Activated CD4-positive, alpha-beta T cell treated with anti-CD3 and anti-CD28 coated beads for 36 hours (primary cell): Measurements from ENCODE around the gene DIS3L. TPM values are rescaled to one million over a fixed set of nuclear protein-coding genes. Genes with fewer than 3 reads are reported as not detected.

Experiments used
- ATAC-seq: fragments of 200-7000 bp; cut with Tn5 transposase; one replicate; pipeline ENCODE4 v1.10.0; 2021; ENCODE audit warnings: mild to moderate bottlenecking, moderate library complexity
- CTCF ChIA-PET: fragments of 350-600 bp; sonication (Branson Sonifier 250); formaldehyde crosslinking; loops from one replicate; lab custom pipeline; 2021; ENCODE audit warnings: antibody characterized with exemption; lab: Charles Lee
- POLR2A ChIA-PET: fragments of 350-600 bp; sonication (Branson Sonifier 250); formaldehyde crosslinking; loops from one replicate; lab custom pipeline; 2021; ENCODE audit warnings: antibody characterized with exemption, inconsistent platforms; lab: Charles Lee
- DNase-seq: peaks from one replicate; pipeline ENCODE4 v3.0.0-alpha.2; 2020
- H3K27ac Mint-ChIP-seq: one replicate; pipeline ENCODE4 v1.8.0; 2021; ENCODE audit warnings: mixed read lengths
- H3K27me3 Mint-ChIP-seq: one replicate; pipeline ENCODE4 v1.8.0; 2021; ENCODE audit warnings: mixed read lengths
- H3K36me3 Mint-ChIP-seq: one replicate; pipeline ENCODE4 v1.8.0; 2021; ENCODE audit warnings: low read depth, mixed read lengths
- H3K4me1 Mint-ChIP-seq: one replicate; pipeline ENCODE4 v1.8.0; 2021; ENCODE audit warnings: mixed read lengths
- H3K4me3 Mint-ChIP-seq: one replicate; pipeline ENCODE4 v1.8.0; 2021; ENCODE audit warnings: mild to moderate bottlenecking, moderate library complexity, mixed read lengths
- H3K9me3 Mint-ChIP-seq: one replicate; pipeline ENCODE4 v1.8.0; 2021; ENCODE audit warnings: low read depth, mixed read lengths
- intact Hi-C, 2 experiments: fragments of 100-400 bp; cut with DNase I in 1 of 2; cut with micrococcal nuclease in 1 of 2; formaldehyde crosslinking; loops; one replicate each; pipeline versions ENCODE4 v1.14.2 to v1.15.1; 2022 to 2024; cut with DNase I, micrococcal nuclease
- total RNA-seq, 2 experiments: library from RNA; stranded (reverse); gene quantifications; one replicate each; pipeline ENCODE4 v1.2.3, GENCODE V29; 2021

DIS3L gene
- total RNA-seq, 2 experiments from 2014 or later = 24.6 to 25.9 TPM

DNA sequence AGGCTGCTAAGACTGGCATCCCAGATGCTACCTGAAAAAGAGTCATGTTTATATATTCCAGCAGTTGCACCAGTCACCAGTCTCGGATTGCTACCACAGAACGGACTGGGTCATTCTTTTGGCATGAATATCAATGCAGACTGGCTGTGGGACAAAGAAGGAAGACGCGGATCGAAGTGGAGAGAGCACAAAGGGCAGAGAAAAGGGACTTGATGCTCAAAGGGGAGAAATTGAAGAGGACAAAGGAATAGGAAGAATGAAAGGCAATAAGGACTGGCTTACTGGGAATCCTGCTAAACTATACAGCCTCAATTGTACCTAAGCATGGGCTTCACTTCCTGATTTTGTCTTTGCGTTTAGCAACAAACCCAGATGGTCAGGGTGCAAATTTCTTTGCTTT, 15.3 kb upstream of the DIS3L start:
- Mint-ChIP-seq H3K36me3 (no peaks in the 10 kb centered on the region), H3K27ac (no peak overlapping the region), H3K4me3 (no peak overlapping the region), H3K4me1 (no peaks in the 10 kb centered on the region), H3K9me3 (no peaks in the 10 kb centered on the region), H3K27me3 (no peaks in the 10 kb centered on the region)
- no peak for ATAC-seq
- intact Hi-C loops = no loop called here
- CTCF ChIA-PET = interaction anchor here (0.5 kb wide), 1 partner anchor 11 kb away, joined by 5 read pairs; no protein-coding TSS in a partner anchor
- POLR2A ChIA-PET = no interaction called here
- DNase-seq = no peak

DNA sequence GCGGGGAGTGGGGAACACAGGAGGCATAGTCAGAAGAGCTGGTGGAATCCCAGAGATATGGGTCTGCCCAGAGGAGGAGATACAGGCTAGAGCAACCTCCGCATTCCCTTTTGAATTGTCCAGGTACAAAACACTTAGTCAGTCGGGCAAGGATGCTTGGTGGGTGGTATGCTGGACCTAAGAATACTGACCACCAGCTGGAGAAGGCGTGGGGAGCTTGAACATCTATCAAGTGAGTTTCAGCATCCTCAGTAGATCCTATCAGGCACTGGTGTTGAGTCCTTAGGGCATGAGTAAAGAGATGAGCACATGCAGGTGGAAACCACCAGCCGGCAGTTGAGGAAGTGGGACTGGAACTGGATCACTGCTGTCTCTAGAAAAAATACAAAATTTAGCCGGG, 14.7 kb upstream of the DIS3L start:
- POLR2A ChIA-PET = no interaction called here
- no peak for DNase-seq
- ATAC-seq = no peak
- H3K27ac Mint-ChIP-seq = no peak overlapping the region
- H3K36me3 Mint-ChIP-seq = no peaks in the 10 kb centered on the region
- H3K4me3 Mint-ChIP-seq = no peak overlapping the region
- intact Hi-C loops = no loop called here
- no peaks in the 10 kb centered on the region for H3K27me3 Mint-ChIP-seq
- no peaks in the 10 kb centered on the region for H3K4me1 Mint-ChIP-seq
- no peaks in the 10 kb centered on the region for H3K9me3 Mint-ChIP-seq
- CTCF ChIA-PET = interaction anchor here (0.5 to 0.8 kb wide), 2 partner anchors 11 to 197 kb away, joined by 3 to 5 read pairs; no protein-coding TSS in a partner anchor

DNA sequence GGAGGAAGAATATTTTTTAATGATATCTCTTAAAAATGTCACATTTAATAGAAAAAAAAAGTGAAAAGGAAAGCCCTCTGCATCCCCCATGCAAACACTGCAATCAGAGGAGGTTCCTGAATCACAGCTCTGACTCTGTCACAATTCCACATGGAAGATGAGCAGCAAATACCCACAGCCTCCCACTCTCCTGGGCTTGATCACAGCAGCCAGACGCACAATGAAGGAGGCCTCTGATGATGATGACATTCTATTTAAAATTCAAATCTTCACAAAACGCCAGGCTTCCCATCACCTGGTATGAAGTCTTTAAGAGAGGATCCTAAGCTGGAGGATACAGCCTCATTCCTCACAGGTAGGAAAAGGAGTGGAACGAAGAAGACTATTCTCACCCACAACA, 9.1 kb upstream of the DIS3L start:
- no peaks in the 10 kb centered on the region for H3K27me3 Mint-ChIP-seq
- ChIA-PET CTCF (interaction anchor here (0.7 to 0.9 kb wide), 3 partner anchors 11 to 651 kb away, joined by 3 to 4 read pairs (median 3); no protein-coding TSS in a partner anchor), POLR2A (no interaction called here)

DNA sequence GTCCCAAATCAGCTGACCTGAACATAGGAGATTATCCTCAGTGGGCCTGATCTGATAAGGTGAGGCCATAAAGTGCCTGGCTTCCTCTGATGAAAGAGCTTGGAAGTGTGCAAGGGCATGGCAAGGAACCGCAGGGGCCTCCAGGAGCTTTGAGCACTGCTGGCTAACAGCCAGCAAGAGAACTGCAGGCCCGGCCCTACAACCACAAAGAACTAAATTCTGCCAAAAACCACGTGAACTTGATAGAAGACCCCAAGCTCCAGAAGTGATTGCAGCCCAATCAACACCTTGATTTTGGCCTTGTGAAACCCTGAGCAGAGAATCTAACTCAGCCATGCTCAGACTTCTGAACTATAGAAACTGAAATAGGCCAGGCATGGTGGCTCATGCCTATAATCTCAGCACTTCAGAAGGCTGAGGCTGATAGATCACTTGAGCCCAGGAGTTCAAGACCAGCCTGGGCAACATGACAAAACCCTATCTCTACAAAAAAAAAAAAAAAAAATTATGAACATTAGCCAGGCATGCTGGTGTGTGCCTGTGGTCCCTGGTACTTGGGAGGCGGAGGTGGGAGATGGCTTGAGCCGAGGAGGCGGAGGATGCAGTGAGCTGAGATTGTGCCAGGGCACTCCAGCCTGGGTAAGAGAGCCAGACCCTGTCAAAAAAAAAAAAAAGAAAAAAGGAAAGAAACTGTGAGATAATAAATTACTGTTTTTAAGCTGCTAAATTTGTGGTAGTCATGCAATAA, 7.7 kb upstream of the DIS3L start:
- Mint-ChIP-seq H3K4me1 (peaks cover 10% of the 10 kb centered on the region), H3K27me3 (no peaks in the 10 kb centered on the region), H3K4me3 (no peak overlapping the region), H3K27ac (no peak overlapping the region), H3K36me3 (no peaks in the 10 kb centered on the region), H3K9me3 (no peaks in the 10 kb centered on the region)
- DNase-seq (no peak), ATAC-seq (no peak)
- ChIA-PET POLR2A (no interaction called here), CTCF (interaction anchor here (0.6 to 0.7 kb wide), 2 partner anchors 9 to 66 kb away, joined by 3 read pairs; no protein-coding TSS in a partner anchor)
- intact Hi-C loops = loop anchor here in 1 of 2 experiments (2.0 kb wide), 1 partner anchor 647 kb away; no protein-coding TSS in a partner anchor

More for the DNA sequence above, 9.1 kb upstream of the DIS3L start:
- no peak overlapping the region for H3K4me3 Mint-ChIP-seq
- H3K4me1 Mint-ChIP-seq = peaks cover 3% of the 10 kb centered on the region
- ATAC-seq = no peak
- intact Hi-C loops = no loop called here
- no peak for DNase-seq
- no peaks in the 10 kb centered on the region for H3K36me3 Mint-ChIP-seq
- H3K9me3 Mint-ChIP-seq = no peaks in the 10 kb centered on the region
- H3K27ac Mint-ChIP-seq = no peak overlapping the region

DNA sequence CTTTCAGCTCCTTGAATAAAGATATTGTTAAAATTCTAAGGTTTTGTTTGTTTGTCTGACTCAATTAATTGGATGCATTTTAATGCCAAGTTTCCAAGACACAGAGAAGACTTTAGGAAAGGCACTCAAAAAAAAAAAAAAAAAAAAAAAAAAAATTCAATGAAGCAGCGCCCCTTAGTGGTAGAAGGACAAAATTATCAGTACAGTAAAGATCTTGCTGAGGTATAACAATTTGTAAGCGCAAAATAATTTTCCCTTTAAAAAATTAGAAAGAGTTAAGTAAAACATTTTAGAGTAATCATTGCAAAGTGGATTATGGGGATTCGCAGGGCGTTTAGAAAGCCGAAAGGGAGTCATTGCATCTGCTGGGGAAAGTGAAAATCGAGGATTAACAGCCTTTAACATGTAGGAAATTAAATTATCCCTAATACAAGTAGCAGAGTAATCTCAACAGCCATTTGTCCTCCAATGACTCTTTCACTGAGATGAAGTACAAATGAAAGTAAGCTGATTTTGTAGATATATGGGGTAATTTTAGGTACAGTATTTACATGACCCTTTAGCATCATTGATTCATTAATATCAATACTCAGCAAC, 5.8 kb upstream of the DIS3L start:
- ChIA-PET POLR2A (no interaction called here), CTCF (interaction anchor here (0.5 to 1.4 kb wide), 14 partner anchors 9 to 1724 kb away, joined by 3 to 5 read pairs (median 3); partner anchors contain the start of gene MEGF11)
- no peak for DNase-seq
- no peak for ATAC-seq
- Mint-ChIP-seq H3K9me3 (no peaks in the 10 kb centered on the region), H3K27me3 (no peaks in the 10 kb centered on the region), H3K36me3 (no peaks in the 10 kb centered on the region), H3K27ac (no peak overlapping the region), H3K4me3 (no peak overlapping the region), H3K4me1 (peaks cover 25% of the 10 kb centered on the region)
- intact Hi-C loops = loop anchor here in 1 of 2 experiments (1.0 to 2.0 kb wide), 2 partner anchors 35 to 649 kb away; no protein-coding TSS in a partner anchor

DNA sequence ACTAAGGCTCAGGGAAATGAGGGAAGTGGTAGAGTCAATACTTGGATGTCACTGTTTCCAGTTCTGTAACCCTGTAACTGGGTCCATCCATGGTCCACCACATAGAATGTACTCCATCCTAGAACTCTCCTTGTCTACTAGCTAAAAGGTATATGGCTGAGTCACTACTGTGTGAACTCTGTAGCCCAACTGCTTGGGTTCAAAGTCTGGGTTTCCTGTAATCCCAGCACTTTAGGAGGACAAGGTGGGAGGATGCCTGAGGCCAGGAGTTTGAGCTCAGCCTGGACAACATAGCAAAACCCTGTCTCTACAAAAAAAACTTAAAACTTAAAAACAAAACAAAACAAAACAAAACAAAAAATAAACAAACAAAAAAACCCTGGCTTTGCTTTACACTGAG, 5.3 kb upstream of the DIS3L start:
- Mint-ChIP-seq H3K9me3 (no peaks in the 10 kb centered on the region), H3K36me3 (no peaks in the 10 kb centered on the region), H3K27ac (no peak overlapping the region), H3K27me3 (no peaks in the 10 kb centered on the region), H3K4me3 (no peak overlapping the region), H3K4me1 (peaks cover 26% of the 10 kb centered on the region)
- ChIA-PET POLR2A (no interaction called here), CTCF (interaction anchor here (0.5 to 1.4 kb wide), 6 partner anchors 9 to 1725 kb away, joined by 3 to 8 read pairs (median 4); no protein-coding TSS in a partner anchor)
- intact Hi-C loops = no loop called here
- ATAC-seq (no peak), DNase-seq (no peak)

DNA sequence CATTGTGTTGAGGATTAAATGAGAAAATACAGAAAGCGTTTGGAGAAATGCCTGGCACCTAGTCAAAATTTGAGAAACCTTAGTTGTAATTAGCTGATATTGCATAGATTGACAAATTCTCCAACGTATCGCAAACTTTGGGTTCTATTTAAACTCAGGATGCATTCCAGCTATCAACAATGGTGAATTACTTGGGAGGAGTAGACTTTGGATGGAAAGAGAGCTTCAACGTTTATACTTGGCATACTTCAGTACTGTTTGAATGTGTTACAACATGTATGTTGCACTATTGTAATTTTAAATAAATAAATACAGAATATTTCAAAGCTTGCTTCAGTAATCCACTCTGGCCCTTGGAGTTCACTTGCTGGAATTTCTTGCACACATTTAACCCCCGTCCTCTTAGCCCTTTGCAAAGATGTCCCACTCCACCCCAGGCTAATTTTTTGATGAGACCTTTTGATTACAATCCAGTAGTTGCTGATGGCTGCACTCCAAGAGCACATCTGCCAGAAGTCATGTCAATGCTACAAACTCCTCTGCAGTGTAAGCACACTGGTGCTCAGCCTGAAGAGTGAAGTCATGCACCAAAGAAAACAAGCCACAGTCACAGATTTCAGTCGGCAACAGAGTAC, 4.7 kb upstream of the DIS3L start:
- Mint-ChIP-seq H3K27ac (no peak overlapping the region), H3K9me3 (no peaks in the 10 kb centered on the region), H3K4me3 (no peak overlapping the region), H3K4me1 (peaks cover 26% of the 10 kb centered on the region), H3K27me3 (no peaks in the 10 kb centered on the region), H3K36me3 (no peaks in the 10 kb centered on the region)
- DNase-seq (no peak), ATAC-seq (no peak)
- POLR2A ChIA-PET = no interaction called here
- CTCF ChIA-PET = interaction anchor here (0.7 to 1.4 kb wide), 6 partner anchors 8 to 185 kb away, joined by 3 to 8 read pairs (median 4); no protein-coding TSS in a partner anchor
- intact Hi-C loops = no loop called here

DNA sequence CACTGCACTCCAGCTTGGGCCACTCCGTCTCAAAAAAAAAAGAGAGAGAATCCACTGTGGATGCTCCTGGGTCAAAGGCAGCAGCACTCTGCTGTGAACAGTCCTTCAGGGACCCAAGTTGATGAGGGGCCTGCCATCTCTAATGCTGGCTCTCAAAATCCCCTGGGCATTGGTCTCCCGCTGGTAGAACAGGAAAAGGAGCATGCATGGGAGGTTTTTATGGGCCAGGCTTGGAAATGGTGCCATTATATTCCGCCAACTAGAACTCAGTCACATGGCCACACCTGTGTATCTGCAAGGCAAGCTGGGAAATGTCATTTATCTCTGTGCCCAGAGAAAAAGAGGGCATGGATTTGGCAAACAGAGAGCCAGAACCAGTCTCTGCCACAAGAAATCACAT, 3.4 kb upstream of the DIS3L start:
- POLR2A ChIA-PET = no interaction called here
- H3K4me1 Mint-ChIP-seq = peaks cover 35% of the 10 kb centered on the region
- DNase-seq (no peak), ATAC-seq (no peak)
- CTCF ChIA-PET = interaction anchor here (0.5 to 0.6 kb wide), 2 partner anchors 68 to 213 kb away, joined by 3 read pairs; no protein-coding TSS in a partner anchor
- no peaks in the 10 kb centered on the region for H3K9me3 Mint-ChIP-seq
- H3K4me3 Mint-ChIP-seq = no peak overlapping the region
- peak overlapping the region; percentile 6 for H3K27ac Mint-ChIP-seq
- intact Hi-C loops = loop anchor here in 1 of 2 experiments (2.0 to 10.0 kb wide), 3 partner anchors 38 to 675 kb away; partner anchors contain the start of genes INTS14, MEGF11 and RAB11A
- no peaks in the 10 kb centered on the region for H3K27me3 Mint-ChIP-seq
- no peaks in the 10 kb centered on the region for H3K36me3 Mint-ChIP-seq

DNA sequence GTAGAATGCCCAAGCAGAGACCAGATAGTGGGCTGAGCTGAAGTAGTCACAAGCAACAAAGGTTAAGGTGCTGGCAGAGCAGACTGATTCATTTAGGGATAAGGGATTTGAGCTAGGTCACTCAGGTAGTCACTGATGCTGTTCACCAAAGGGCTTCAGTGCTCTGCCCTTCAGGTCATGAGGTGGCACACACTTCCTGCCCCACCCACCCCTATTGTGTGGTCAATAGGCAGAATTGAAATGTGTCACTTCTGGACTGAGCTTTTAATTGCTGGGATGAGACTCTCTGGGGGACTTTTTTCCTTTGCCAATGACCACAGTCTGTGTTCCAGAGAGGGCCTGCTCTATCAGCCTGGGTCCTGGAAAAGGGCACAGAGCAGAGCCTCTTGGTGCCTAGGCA, 2.9 kb upstream of the DIS3L start:
- ATAC-seq = no peak
- Mint-ChIP-seq H3K27me3 (no peaks in the 10 kb centered on the region), H3K4me1 (peaks cover 40% of the 10 kb centered on the region), H3K9me3 (no peaks in the 10 kb centered on the region), H3K27ac (peak overlapping the region; percentile 6), H3K36me3 (no peaks in the 10 kb centered on the region), H3K4me3 (no peak overlapping the region)
- POLR2A ChIA-PET = no interaction called here
- CTCF ChIA-PET = interaction anchor here (0.5 to 0.9 kb wide), 3 partner anchors 26 to 214 kb away, joined by 3 read pairs; no protein-coding TSS in a partner anchor
- peak; percentile 16 for DNase-seq
- intact Hi-C loops = loop anchor here in 1 of 2 experiments (2.0 to 10.0 kb wide), 3 partner anchors 38 to 676 kb away; partner anchors contain the start of genes INTS14, MEGF11 and RAB11A

DNA sequence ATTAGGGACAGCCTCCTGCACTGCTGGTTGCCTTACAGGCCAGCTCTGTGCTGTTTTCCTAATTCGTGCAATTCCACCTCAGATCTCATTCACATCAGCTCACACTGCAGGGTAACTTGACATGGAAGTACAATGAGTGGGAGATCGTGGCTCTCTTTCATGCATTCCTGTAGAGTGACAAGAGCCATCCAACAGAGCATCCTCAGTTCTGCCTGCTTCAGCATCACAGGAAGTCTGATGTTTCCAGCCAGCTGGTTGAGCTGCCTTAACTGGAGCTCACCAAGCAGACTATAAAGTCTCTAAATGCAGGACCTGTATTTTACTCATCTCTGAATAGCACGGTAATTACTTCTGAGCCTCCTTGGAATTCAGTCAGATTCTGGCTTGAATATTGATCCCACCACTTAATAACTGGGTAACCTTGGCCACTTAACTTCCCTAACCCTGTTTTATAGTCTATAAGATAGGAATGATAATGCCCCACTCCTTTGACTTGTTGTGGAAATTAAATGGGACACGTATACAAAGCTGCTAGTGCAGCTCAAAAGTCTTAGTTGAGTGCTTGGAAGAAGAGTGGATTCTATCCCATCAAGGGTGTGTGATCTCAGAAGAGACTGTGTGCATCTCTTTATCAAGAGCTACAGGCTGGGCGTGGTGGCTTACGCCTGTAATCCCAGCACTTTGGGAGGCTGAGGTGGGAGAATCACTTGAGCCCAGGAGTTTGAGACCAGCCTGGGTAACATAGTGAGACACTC, 1.4 kb upstream of the DIS3L start:
- no peaks in the 10 kb centered on the region for H3K9me3 Mint-ChIP-seq
- DNase-seq = peak; percentile 11
- ChIA-PET POLR2A (interaction anchor here (0.7 kb wide), 2 partner anchors 206 to 347 kb away, joined by 3 read pairs; partner anchors contain the start of gene SNAPC5), CTCF (interaction anchor here (0.6 to 1.1 kb wide), 10 partner anchors 30 to 314 kb away, joined by 3 to 7 read pairs (median 3); no protein-coding TSS in a partner anchor)
- peaks cover 2% of the 10 kb centered on the region for H3K36me3 Mint-ChIP-seq
- intact Hi-C loops = loop anchor here (2.0 to 10.0 kb wide), 4 partner anchors 40 to 681 kb away; partner anchors contain the start of genes INTS14 (in 2 of the 2), MEGF11 (in 1 of the 2) and RAB11A (in 1 of the 2)
- H3K27ac Mint-ChIP-seq = peak overlapping the region; percentile 79
- ATAC-seq = no peak
- peaks cover 52% of the 10 kb centered on the region for H3K4me1 Mint-ChIP-seq
- peak overlapping the region; percentile 79 for H3K4me3 Mint-ChIP-seq
- no peaks in the 10 kb centered on the region for H3K27me3 Mint-ChIP-seq
